HG03565 (cell line): ENCODE measurements around the gene C1orf21.

Experiments
- ATAC-seq: cut with Tn5 transposase; IDR thresholded peaks from one replicate; pipeline ENCODE4 v1.9.1; 2021; ENCODE audit warnings: mild to moderate bottlenecking, moderate library complexity; ENCODE audit not compliant: unreplicated experiment

Gene C1orf21

DNA sequence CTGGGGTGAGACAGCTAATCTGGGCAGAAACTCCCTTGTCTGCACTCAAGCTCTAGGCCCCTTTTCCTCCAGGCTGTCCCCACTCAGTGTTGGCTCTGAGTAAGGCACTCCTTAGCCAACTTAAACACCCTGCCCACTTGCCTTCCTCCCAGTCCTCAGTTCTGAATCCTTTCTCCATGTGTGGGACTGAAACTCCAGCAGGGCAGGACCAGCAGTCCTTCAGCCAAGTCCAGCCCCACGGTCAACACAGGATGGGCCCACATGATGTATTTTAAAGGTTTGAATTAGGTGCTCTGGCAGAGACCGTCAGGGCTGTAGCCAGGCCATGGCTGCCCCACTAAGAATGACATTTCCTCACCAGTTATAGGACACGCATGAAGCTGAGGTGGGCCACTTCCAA lies 260.0 kb downstream of the C1orf21 start:
- no peak for ATAC-seq

DNA sequence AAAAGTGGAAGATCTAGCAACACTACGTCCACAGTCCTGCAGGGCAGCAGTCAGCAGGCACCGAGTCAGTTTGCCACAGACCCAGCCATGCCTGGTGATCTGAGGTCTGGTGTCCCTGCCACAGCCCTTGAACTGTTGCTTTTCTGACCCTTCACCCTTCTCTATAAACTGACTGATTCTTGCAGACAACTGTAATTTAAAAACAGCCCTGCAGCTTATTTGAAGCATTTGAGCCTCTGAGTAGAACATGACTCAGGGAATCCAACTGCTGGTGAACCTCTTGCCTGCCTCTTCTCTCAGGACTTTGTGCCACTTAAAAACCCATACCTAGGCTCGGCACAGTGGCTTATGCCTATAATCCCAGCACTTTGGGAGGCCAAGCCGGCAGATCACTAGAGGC lies 260.6 kb downstream of the C1orf21 start:
- no peak for ATAC-seq

DNA sequence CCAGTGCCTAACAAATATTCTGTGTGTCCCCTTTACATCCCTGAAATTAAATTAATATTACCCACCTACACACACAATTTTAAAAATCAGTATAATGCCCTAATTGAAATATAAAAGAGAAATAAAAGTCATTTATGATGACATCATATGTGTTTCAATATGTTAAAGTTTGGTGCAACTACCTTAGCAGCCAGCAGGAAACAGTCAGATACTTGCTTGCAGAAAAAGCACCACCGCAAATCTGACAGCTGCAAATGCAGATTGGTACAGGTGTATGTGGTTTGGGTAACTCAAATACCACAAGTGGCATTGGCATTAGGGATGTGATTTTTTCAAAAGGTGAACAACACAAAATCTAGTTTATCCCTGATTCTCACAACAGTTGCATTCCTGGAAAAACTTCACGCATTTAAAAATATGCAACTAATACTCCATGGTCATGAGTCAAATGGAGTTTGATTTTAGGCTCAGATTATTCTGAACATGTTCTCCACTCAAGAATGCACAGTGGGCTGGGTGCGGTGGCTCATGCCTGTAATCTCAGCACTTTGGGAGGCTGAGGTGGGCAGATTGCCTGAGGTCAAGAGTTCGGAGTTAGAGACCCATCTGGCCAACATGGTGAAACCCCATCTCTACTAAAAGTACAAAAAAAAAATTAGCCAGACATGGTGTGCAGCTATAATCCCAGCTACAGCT lies 261.5 kb downstream of the C1orf21 start:
- ATAC-seq: no peak

DNA sequence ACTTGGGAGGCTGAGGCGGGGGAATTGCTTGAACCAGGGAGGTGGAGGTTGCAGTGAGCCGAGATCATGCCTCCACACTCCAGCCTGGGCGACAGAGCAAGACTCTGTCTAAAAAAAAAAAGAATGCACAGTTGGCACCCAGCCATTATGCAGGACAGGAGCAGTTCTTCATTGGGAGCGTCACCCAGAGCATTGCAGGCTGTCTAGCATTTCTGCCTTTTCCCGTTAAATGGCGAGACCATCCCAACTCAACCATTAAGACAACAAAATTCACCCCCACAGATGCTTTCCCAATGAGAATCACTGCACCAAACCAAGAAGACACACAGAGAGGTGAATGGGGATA lies 262.0 kb downstream of the C1orf21 start:
- no peak for ATAC-seq

DNA sequence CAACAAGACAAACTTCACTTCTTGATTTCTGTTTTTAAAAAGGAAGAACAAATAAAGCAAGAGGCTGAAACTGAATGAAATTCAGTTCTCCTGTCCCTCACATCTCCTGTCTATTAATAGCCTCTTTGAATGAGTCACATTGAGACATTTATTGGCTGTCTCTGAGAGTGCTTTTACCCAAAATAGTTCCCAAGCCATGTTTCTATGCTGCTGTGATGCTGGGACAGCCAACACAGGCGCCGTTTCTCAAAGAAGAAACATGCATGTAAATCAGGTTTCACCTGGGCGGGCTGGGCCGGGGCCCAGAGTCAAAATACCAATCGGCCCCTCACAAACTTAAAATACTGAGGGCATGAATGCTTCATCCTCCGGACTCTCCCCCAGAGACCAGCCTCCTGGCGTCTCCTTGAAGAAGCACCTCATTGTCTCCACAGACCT lies 262.6 kb downstream of the C1orf21 start:
- ATAC-seq: peak; percentile 97

DNA sequence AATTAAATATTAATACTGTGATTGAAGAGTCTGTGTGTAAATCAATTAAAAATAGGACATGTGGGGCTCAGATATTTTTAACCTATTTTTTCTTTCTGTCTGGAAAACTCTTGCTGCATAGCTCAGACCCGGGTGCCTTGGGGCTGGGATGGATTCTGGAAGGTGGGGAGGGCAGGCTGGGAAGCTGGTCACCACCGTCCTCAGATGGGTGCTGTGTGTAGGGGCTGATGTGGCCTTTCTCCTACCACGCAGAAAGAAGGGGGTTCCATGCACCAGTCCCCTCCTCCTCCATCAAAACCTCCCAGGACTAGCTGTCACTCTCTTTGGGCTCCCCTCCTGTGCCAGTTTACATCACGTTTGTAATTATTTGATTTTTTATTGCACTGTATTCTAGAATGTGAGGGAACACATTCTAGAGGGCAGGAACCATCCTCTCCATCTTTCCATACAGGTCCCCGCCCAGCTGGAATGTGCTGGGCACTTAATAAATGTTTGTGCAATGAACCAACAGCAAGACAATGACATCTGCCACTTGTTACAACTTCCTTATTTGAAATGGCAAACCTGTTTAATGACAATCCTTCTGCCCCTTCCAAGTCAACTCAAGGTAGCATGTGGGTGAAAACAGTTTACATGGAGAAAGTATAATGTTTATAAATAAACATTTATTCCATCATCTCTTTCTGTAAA lies 263.5 kb downstream of the C1orf21 start:
- no peak for ATAC-seq

DNA sequence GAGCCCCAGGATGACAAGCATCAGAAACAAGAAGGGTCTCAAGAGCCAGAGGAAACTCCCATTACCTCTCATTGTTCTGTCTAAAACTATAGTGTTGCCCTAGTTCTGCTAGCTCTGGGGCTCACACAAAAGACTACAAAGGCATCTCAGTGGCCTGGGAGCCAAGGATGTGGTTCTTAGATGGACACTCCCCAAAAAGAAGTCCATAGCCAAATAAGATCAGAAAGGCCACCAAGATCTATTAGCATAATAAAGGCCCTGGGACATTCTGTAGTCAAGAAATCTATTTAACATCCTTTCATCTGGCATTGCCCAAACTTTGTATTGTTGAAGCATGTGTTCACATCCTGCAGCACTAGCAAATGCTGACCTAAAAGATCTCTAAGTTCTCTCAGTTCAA lies 268.4 kb downstream of the C1orf21 start:
- no peak for ATAC-seq

DNA sequence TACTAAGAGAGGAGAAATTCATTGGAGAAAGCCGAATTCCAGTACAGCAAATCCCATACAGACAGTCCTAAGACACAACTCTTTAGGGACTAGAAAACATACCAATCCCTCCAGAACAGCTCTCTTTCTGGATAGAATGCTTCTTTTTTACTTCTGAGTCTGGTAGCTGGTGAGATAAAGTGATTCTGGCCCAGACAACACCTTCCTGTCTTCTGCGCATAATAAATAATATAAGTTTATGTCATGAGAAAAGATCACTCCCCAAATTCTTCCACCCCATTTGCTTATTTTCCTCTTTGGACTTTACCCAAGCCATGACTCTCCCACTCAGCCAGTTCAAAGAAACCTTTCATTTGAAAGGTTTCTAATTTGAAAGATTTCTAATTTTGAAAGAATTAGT lies 269.4 kb downstream of the C1orf21 start:
- ATAC-seq: no peak

DNA sequence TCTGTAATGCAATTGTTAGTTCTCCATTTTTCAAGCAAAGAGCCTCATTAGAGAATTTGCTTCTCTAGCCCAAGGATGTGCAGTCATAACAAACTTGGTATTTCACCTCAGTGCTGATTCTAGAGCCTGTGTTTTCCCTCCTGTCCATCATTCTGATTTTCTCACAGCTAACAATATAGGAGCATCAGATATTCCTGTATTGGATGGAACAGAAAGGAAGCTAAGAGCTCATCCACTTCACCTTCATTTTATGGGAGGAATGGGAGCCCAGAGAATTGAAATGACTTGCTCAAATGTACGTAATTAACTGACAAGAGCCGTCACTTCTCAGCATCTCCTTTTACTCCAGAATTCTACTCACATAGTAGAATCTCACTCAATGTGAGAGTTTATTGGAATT lies 271.2 kb downstream of the C1orf21 start:
- no peak for ATAC-seq

DNA sequence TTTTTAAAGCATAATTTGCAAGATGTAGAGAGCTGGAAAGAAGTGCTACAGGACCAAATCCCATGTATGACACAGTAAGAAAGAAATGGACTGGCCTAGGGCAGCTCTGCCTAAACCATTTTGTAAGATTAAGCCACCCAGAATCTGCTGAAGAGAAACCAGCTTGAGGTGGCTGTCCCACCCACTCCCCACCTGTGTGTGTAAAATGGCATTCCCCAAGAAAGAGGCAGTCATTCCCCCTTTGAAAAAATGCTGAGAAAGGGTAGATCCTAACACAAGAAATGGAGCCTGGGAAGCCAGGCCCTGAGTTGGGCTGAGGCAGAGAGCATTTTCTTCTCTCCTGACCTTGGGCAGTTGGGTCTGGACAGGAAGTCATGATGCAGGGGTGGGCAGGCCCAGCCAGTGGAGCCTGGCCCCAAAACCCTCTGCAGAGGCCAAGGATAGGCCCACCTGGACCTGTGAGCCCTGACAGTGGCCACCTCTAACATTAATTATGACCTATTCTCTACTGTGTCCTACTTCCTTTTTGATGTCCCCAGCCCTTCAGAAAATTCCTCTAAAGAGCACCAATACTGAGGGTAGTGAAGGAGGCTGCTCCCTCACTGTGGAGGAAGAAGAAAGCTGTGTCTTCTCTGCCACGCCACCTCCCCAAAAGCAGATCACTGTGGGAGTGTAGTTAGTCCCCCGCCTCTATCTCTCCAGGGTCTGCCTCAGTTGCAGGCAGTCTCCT lies 273.8 kb downstream of the C1orf21 start:
- no peak for ATAC-seq

DNA sequence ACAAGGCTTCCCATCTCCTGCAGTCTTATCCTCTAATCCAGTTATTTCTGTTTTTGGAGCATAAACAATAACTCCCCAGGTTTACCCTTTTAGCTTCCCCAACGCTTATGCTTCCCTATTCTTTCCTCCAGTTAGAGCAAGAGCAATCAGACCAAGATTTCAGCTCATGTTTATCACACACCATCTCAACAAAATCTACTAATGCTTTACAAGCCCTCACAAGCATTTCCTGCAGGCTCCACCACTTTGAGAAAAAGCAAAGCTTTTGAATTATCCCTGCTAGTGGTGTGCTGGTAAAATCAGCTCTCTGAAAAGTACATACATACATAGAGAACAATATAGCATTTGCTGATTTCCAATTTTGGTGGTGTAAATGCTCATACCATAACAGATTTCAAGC lies 275.0 kb downstream of the C1orf21 start:
- ATAC-seq: no peak

DNA sequence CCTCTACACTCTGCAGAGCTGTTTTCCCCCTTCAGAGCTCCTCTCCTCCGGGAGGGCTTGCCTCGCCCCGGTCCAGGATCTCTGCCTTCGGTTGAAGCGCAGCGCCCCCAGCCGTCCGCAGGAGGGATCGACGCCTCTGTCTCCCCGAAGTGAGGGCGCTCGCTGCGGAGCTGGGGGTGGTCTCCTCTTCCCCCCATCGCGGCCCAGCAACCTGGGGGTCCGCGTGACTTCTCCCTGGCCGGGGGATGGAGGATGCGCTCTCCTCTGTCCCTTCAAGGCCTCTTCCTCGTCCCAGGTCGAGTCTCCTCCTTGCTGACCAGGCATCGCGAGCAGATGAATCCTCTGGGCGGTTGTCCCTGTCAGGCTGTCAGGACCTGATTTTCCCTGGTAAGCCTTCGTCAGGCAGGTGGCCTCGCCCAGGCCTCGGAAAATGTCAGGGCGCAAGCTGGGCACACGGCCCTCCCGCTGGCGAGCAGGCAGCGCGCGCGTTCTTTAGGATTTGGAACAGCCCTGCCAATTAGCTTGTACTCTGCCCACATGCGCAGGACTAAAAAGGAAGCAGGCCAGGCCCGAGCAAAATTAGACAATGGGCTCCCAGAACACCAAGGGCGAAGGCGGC lies 277.3 kb downstream of the C1orf21 start:
- ATAC-seq: no peak

DNA sequence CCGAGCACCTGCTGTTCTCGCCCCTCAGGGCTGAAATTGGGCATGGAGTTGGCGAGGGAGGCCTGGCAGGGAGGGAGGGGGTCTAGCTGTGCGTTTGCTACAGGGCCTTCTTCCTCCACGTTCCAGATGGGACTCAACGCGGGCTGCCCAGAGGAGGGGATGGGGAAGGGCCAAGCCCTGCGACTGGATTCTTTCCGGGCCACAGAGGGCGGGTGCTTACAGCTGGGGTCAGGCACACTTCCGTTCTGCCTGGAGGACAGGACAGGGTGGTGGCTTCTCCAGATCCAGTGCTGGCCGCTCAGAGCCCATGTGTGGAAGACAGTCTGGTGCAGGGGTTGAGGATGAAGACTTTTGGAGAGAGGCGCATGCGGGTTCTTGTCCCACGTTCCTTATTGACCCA lies 277.8 kb downstream of the C1orf21 start:
- no peak for ATAC-seq

DNA sequence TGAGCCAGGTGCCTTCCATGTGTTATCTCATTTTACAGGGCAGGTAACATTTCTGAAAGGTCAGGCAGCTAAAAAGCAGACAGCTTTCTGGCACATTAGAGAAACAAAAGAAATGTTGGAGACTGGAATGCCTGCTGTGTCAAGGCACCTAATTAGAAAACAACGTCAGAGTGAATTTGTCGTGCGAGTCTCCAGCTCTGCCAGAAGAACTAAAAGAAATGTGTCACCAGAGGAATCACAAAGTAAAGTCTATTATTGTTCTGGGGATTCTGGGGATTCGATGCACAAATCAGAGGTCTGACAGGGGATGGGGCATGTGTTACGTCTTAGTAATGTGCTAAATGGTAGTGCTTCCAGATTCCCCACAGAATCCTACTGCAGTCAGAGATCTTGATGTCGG lies 278.5 kb downstream of the C1orf21 start:
- no peak for ATAC-seq

DNA sequence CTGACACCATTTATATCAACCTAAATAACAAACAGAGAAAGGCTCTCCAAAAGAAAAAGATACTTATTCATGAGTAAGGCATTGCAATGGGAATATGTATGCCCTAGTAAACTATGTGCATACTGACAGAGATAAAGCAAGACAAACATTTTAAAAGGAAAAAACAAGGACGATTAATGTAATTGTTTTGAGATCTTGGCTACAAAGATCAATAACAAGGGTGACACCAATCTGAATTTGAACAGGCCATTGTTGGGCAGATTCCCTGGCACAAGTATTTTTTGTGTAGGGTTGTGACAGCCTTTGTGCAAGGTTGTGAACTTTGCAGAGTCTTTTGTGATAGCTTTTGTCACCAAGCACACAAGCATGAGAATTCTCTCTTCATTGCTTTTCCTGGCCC lies 282.6 kb downstream of the C1orf21 start:
- no peak for ATAC-seq

DNA sequence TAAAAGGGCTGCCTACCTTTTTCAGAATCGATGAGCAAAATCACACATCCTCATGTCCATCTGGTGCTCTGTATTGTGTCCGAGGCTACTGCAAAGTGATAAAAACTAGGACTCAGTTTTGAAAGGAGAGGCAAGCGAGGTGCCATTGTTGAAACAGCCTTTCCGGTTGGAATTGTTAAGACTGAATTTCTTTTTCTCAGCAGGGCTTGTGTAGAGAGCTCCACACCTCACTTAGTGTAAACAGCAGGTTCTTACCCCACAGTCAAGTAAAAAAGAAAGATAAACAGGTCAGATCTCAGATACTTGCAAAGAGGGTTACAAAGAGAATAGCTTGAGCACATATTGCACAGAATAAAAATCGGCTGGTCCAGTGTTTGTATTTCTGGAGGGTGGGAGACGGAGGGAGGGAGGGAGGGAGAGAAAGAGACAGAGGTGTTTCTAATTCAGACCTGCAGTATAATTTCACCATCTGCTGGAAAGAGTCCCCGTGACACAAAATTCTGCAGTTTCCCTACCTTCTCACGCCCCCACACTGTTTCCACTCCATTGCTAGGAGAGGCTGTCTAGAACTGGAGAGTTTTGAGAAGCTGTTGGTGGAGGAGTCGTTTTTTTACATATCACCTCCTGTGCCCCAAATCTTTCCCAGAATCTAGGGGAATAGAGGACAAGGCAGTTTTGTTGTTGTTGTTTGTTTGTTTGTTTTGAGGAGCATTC lies 285.3 kb downstream of the C1orf21 start:
- ATAC-seq: no peak

DNA sequence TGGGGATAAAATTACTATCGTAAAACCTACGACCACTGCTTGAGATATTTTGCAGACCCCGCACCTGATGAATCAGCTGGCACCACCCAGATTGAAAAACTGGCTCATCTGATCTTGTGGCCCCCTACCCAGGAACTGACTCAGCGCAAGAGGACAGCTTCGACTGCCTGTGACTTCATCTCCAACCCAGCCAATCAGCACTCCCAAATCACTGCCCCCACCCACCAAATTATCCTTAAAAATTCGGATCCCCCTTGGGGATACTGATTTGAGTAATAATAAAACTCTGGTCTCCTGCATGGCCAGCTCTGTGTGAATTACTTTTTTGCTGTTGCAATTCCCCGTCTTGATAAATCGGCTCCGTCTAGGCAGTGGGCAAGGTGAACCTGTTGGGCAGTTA lies 286.5 kb downstream of the C1orf21 start:
- ATAC-seq: no peak

DNA sequence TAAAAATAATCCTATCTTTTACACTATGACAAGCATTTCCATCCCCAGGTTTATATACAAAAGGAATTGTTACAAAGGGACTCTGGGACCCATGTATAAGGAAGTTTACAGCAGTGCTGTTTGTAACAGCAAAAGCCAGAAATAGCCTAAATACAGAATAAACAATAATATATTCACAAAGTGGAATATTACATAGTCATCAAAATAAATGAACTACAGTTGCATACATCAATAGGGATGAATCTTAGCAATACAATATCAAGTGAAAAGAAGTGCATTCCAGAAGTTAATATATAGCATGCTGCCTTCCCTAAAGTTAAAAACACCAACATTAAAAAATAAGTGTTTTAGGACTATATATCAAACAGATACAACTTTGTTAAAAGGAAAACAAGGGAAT lies 290.5 kb downstream of the C1orf21 start:
- no peak for ATAC-seq
